Endodermal cell (in vitro differentiated cells): Measurements from ENCODE around the gene SIRT2. TPM values are rescaled to one million over a fixed set of nuclear protein-coding genes. Genes with fewer than 3 reads are reported as not detected.
"Not testable (repeated sequence)": the region's sequence is repeated elsewhere in the genome, so short reads cannot be mapped to it uniquely, and the experiment has no call there.

Experiments
- DNase-seq: peaks from one replicate; pipeline ENCODE4 v3.0.0-alpha.2; 2017
- H3K27ac ChIP-seq: 2 replicates; pipeline ENCODE4 v1.5.1; 2013; ENCODE audit warnings: mild to moderate bottlenecking, low read depth, low read length, moderate library complexity
- H3K27me3 ChIP-seq: 2 replicates; pipeline ENCODE4 v1.6.1; 2013; ENCODE audit warnings: mild to moderate bottlenecking, low read length, moderate library complexity; ENCODE audit not compliant: insufficient read depth, control insufficient read depth, poor library complexity, severe bottlenecking
- H3K36me3 ChIP-seq: 2 replicates; pipeline ENCODE4 v1.7.0; 2013; ENCODE audit warnings: mild to moderate bottlenecking, low read length, moderate library complexity; ENCODE audit not compliant: control insufficient read depth, insufficient read depth
- H3K4me1 ChIP-seq: one replicate; pipeline ENCODE4 v1.7.0; 2013; ENCODE audit warnings: low read length; ENCODE audit not compliant: control insufficient read depth, insufficient read depth
- H3K4me3 ChIP-seq: 2 replicates; pipeline ENCODE4 v1.5.1; 2013; ENCODE audit warnings: mild to moderate bottlenecking, low read length, moderate library complexity
- H3K9ac ChIP-seq: 2 replicates; pipeline ENCODE4 v1.6.1; 2013; ENCODE audit warnings: mild to moderate bottlenecking, low read length, moderate library complexity; ENCODE audit not compliant: poor library complexity, severe bottlenecking; ENCODE audit errors: extremely low read depth
- H3K9me3 ChIP-seq: 2 replicates; pipeline ENCODE4 v1.6.1; 2013; ENCODE audit warnings: mild to moderate bottlenecking, low read length, moderate library complexity; ENCODE audit not compliant: control insufficient read depth
- H3K27ac Mint-ChIP-seq: 2 replicates; pipeline ENCODE4 v1.8.0; 2020; ENCODE audit warnings: mixed read lengths
- H3K27me3 Mint-ChIP-seq: 2 replicates; pipeline ENCODE4 v1.8.0; 2021; ENCODE audit warnings: mild to moderate bottlenecking, mixed read lengths; ENCODE audit not compliant: insufficient read depth
- H3K36me3 Mint-ChIP-seq: 2 replicates; pipeline ENCODE4 v1.8.0; 2020; ENCODE audit warnings: low read depth, mixed read lengths
- H3K4me1 Mint-ChIP-seq: 2 replicates; pipeline ENCODE4 v1.8.0; 2020; ENCODE audit warnings: mixed read lengths
- H3K4me3 Mint-ChIP-seq: 2 replicates; pipeline ENCODE4 v1.8.0; 2020; ENCODE audit warnings: mild to moderate bottlenecking, moderate library complexity, mixed read lengths
- H3K9me3 Mint-ChIP-seq: 2 replicates; pipeline ENCODE4 v1.8.0; 2020; ENCODE audit warnings: mild to moderate bottlenecking, mixed read lengths
- CTCF ChIP-seq: fragments of 200-600 bp; sonication (generic); conservative IDR thresholded peaks from 2 replicates; pipeline ENCODE4 v1.5.0; 2021; ENCODE audit warnings: antibody characterized with exemption, mild to moderate bottlenecking
- WGBS, 2 experiments: methylation state at CpG; one replicate each; pipeline versions ENCODE4 v1.1.5 to v1.1.7; 2013; ENCODE audit warnings: missing lambda C conversion rate in 2 of 2, mixed read lengths in 1 of 2; ENCODE audit not compliant: insufficient coverage in 1 of 2, insufficient read length in 1 of 2; 5-methylcytosine and 5-hydroxymethylcytosine counted together
- total RNA-seq, 2 donors: library from RNA; stranded (reverse); fragmentation: NEBNext Ultra II Directional in 1 of 2; extraction: Animal tissue kit (Norgen Biotek cat#: 25700) in 1 of 2; gene quantifications; 2 replicates in 1 of 2; 3 replicates in 1 of 2; pipeline ENCODE4 v1.2.1, GENCODE V29; 2021

Gene SIRT2
- total RNA-seq, 2 donors from 2014 or later = 10.4 to 13.7 TPM

GRCh38 chr19:38833092-38833425 is 66.4 kb downstream of the SIRT2 start:
- TF ChIP-seq CTCF = no peak
- H3K4me1 ChIP-seq = no peaks in the 10 kb centered on the region
- peaks cover 35% of the 10 kb centered on the region for H3K36me3 ChIP-seq
- DNase-seq = no peak
- no peaks in the 10 kb centered on the region for H3K9me3 Mint-ChIP-seq
- no peaks in the 10 kb centered on the region for H3K9me3 ChIP-seq
- 90 to 97% methylated on average over 5 to 7 of the region's 7 CpGs for WGBS, 2 experiments
- no peak overlapping the region for H3K4me3 Mint-ChIP-seq
- H3K4me1 Mint-ChIP-seq = peaks cover 6% of the 10 kb centered on the region
- no peaks in the 10 kb centered on the region for H3K27me3 ChIP-seq
- no peak overlapping the region for H3K4me3 ChIP-seq
- H3K27me3 Mint-ChIP-seq = no peaks in the 10 kb centered on the region
- peak overlapping the region; percentile 72 for H3K27ac Mint-ChIP-seq
- peak overlapping the region; percentile 49 for H3K27ac ChIP-seq
- no peak overlapping the region for H3K9ac ChIP-seq
- peaks cover 45% of the 10 kb centered on the region for H3K36me3 Mint-ChIP-seq

GRCh38 chr19:38831142-38831605 is 68.2 kb downstream of the SIRT2 start:
- H3K4me1 Mint-ChIP-seq = peaks cover 6% of the 10 kb centered on the region
- Histone ChIP-seq H3K36me3 (peaks cover 26% of the 10 kb centered on the region), H3K27ac (peak overlapping the region; percentile 58), H3K9ac (peak overlapping the region; percentile 73), H3K4me1 (no peaks in the 10 kb centered on the region), H3K9me3 (no peaks in the 10 kb centered on the region), H3K4me3 (peak overlapping the region; percentile 95), H3K27me3 (no peaks in the 10 kb centered on the region)
- WGBS, 2 experiments = 10 to 17% methylated on average over 9 to 16 of the region's 16 CpGs
- H3K27ac Mint-ChIP-seq = peak overlapping the region; percentile 95
- peak; percentile 74 for DNase-seq
- H3K4me3 Mint-ChIP-seq = peak overlapping the region; percentile 79
- TF ChIP-seq CTCF = no peak
- H3K36me3 Mint-ChIP-seq = peaks cover 40% of the 10 kb centered on the region
- no peaks in the 10 kb centered on the region for H3K9me3 Mint-ChIP-seq
- no peaks in the 10 kb centered on the region for H3K27me3 Mint-ChIP-seq

- Histone ChIP-seq H3K4me3 (no peak overlapping the region), H3K36me3 (peaks cover 17% of the 10 kb centered on the region), H3K27me3 (no peaks in the 10 kb centered on the region), H3K9ac (no peak overlapping the region), H3K27ac (no peak overlapping the region), H3K9me3 (no peaks in the 10 kb centered on the region), H3K4me1 (no peaks in the 10 kb centered on the region)
- Mint-ChIP-seq H3K4me1 (peaks cover 11% of the 10 kb centered on the region), H3K4me3 (peak overlapping the region; percentile 79), H3K9me3 (no peaks in the 10 kb centered on the region), H3K36me3 (peaks cover 37% of the 10 kb centered on the region), H3K27ac (no peak overlapping the region), H3K27me3 (no peaks in the 10 kb centered on the region)
- WGBS, 2 experiments = 97 to 100% methylated on average over 3 to 4 of the region's 4 CpGs
- DNase-seq = no peak
- no peak for TF ChIP-seq CTCF
Measured at GRCh38 chr19:38830039-38830733, 69.2 kb downstream of the SIRT2 start.

- H3K4me1 Mint-ChIP-seq = peaks cover 21% of the 10 kb centered on the region
Measured at GRCh38 chr19:38829203-38829602, 70.2 kb downstream of the SIRT2 start.

More at GRCh38 chr19:38829203-38829602, 70.2 kb downstream of the SIRT2 start:
- H3K27ac ChIP-seq, H3K27me3 Mint-ChIP-seq, H3K4me3 ChIP-seq, H3K4me3 Mint-ChIP-seq, H3K4me1 ChIP-seq, H3K27me3 ChIP-seq, H3K9me3 ChIP-seq, DNase-seq, H3K27ac Mint-ChIP-seq, H3K9ac ChIP-seq, H3K9me3 Mint-ChIP-seq: not testable (repeated sequence)
- H3K36me3 Mint-ChIP-seq = peaks cover 34% of the 10 kb centered on the region
- WGBS, 2 experiments = 95 to 100% methylated on average over 2 to 6 of the region's 7 CpGs
- peaks cover 17% of the 10 kb centered on the region for H3K36me3 ChIP-seq
